Fibroblast of the aortic adventitia (primary cell): Measurements from ENCODE around the gene ZC3H12C. TPM values are rescaled to one million over a fixed set of nuclear protein-coding genes. Genes with fewer than 3 reads are reported as not detected.

Source experiments
- DNase-seq: peaks from one replicate; pipeline ENCODE4 v3.0.0-alpha.2; 2010; ENCODE audit warnings: low read depth
- H3K4me3 ChIP-seq: 2 replicates; pipeline ENCODE4 v1.5.1; 2011; ENCODE audit warnings: low read depth, mild to moderate bottlenecking, control low read depth, low read length, moderate library complexity
- total RNA-seq: library from RNA; depleted of rRNA; stranded (reverse); fragments of >200 nt; gene quantifications from 2 replicates; pipeline ENCODE4 v1.2.3, GENCODE V29; 2012; ENCODE audit warnings: low replicate concordance
- TF ChIP-seq, protein P1 (sequence below): IDR thresholded peaks from 2 replicates; pipeline ENCODE4 v1.5.1; 2011; ENCODE audit warnings: mild to moderate bottlenecking, low read length, control low read depth, inconsistent platforms; ENCODE audit not compliant: insufficient read depth

The ZC3H12C gene
- total RNA-seq, 1 donor, result 17.4 TPM

DNA sequence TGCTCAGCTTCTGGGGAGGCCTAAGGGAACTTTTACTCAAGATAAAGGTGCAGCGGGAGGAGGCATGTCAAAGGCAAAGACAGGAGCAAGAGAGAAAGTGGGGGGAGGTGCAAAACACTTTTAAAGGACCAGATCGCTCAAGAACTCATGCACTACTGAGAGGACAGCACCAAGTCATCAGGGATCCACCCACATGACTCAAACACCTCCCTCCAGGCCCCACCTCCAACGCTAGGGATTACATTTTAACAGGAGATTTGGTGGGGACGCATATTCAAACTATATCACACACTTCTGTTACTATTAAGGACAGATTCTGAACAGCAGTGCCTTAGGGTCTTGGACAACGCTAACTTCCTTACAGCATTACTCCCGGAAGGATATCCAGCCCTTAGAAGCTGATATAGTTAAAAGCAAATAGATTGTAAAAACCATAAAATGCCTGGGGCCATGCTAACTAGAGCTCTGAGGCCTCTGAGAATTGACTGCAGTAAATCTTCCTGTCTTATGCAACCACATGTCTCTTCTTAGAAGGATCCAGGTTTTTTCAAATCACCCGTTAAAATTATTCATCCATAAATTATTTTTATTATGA lies 16.7 kb upstream of the ZC3H12C start:
- H3K4me3 ChIP-seq, result no peak overlapping the region
- DNase-seq, result no peak
- TF ChIP-seq, protein P1, sequence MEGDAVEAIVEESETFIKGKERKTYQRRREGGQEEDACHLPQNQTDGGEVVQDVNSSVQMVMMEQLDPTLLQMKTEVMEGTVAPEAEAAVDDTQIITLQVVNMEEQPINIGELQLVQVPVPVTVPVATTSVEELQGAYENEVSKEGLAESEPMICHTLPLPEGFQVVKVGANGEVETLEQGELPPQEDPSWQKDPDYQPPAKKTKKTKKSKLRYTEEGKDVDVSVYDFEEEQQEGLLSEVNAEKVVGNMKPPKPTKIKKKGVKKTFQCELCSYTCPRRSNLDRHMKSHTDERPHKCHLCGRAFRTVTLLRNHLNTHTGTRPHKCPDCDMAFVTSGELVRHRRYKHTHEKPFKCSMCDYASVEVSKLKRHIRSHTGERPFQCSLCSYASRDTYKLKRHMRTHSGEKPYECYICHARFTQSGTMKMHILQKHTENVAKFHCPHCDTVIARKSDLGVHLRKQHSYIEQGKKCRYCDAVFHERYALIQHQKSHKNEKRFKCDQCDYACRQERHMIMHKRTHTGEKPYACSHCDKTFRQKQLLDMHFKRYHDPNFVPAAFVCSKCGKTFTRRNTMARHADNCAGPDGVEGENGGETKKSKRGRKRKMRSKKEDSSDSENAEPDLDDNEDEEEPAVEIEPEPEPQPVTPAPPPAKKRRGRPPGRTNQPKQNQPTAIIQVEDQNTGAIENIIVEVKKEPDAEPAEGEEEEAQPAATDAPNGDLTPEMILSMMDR, result no peak

DNA sequence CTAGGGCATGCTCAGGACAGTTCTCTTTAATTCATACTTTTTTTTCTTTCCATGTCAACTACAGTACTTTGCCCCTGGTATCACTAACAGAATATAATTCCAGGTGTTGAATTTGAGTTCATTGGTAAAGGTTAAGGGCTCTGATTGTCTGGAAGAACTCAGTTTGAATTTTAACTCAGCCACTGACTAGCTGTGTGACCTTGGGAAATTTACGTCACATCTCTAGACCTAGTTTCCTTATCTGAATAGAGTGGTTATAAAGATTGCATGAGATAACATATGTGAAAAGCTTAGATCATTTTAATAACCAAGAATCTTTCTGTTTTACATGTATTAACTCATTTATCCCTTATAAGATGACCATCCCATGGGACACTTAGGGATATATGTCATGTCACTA lies 15.8 kb upstream of the ZC3H12C start:
- TF ChIP-seq, protein P1, result no peak
- H3K4me3 ChIP-seq, result no peak overlapping the region
- no peak for DNase-seq

DNA sequence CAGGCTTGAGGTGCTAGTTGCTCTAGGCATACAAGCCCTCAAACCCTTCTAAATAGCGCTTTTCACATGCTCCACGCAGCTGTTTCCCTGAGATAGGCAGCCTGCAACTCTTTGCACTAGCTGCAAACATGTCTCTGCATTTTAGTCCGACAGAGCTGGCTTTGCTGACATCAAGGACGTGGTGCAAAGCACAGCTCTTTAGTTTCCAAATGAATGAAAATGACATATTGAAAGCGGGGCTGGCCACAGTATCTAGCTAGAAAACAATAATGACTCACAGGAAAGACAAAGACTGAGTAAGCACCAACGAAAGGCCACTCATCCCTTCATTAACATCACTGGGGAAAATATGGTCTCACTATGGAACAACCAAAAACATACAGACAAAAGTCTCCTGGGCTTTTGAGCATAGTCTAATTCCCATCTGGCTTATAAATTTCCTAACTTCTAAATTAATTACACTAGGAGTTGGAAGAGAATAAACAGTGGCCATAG lies 15.3 kb upstream of the ZC3H12C start:
- TF ChIP-seq, protein P1, result no peak
- DNase-seq, result peak; percentile 59
- no peak overlapping the region for H3K4me3 ChIP-seq

DNA sequence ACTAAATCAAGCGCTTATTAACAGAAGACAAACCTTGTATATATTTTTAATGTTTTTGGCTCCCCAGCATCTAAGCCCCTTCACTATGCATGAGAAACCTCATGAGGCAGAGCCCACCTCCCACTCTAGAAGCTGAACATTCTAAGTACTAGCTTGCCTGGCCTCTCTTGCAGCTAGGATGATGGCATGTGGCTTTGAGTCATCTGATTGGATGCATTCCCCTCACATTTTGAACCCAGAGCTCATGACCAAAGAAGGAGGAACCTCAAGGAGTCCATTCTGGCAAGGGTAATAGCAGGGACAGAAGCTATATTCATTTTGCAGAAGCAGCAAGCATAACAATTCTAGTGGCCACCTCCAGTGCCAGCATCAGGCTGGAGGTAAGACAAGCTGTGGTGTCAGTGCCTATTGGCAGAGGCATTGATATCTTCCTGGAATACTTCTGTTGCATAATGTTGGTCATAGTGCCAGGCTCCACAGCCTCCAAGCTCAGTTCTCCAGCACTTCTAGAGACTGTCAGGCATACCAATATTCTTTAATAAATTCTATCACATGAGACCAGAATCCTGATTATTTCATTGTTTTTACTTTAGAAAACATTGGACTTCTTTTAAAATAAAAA lies 14.2 kb upstream of the ZC3H12C start:
- TF ChIP-seq, protein P1, result no peak
- H3K4me3 ChIP-seq, result no peak overlapping the region
- DNase-seq, result no peak

DNA sequence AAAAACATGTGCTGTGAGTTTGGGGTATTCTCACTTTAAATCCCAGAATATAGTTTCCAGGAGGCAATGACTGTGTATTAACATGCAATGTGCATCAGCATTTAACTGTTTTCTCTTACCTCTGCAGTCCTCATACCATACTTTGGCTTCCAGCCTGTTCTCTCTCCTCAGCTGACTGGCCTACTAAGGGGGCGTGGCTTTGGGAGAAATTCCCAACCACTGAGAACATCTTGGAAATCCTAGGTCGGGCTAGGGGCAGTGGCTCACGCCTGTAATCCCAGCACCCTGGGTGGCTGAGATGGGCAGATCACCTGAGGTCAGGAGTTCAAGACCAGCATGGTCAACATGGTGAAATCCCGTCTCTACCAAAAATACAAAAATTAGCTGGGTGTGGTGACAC lies 13.5 kb upstream of the ZC3H12C start:
- TF ChIP-seq, protein P1, result no peak
- H3K4me3 ChIP-seq, result no peak overlapping the region
- no peak for DNase-seq

DNA sequence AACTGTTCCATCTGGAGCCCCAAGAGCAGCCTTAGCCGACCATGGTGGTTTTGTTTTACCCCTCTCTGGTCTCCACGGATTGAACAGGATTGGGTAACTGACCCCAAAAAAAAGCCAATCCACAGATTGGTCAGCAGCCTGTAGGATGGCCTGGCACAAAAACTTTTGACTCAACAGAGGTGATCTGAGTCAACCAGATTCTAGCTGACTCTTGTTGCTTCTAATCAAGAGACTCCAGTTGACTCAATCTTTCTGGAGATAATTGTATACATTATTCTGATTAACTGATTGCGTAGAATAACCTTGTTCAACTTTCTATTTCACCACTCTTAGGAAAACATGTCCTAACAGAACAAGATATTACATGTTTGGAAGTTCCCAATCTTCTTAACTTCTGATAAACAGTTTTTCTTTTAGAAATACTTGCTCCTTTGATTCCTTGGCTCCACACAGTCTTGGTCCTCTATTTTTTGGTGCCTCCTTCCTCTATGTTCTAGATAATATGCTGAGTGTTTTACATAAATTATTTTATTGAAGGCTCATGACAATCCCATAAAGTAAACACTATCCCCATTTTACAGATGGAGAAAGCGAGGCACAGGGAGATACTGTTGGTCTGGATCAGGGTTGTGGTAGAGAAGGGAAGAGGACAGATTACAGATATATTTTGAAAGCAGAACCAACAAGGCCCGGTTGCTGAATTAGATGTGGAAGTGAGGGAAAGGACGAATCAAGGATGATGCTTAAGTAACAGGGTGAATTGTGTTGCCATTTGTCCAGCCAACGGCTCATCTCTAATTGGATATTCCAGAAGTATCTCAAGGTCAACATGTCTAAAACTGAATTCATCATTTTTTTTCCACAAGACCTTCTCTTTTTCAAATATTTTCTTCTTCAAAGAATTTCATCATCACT lies 11.5 kb upstream of the ZC3H12C start:
- TF ChIP-seq, protein P1, result no peak
- no peak overlapping the region for H3K4me3 ChIP-seq
- DNase-seq, result peak; percentile 57
